GM19099 (cell line): Measurements from ENCODE around the gene ODF2.
A peak's percentile ranks its signal among the peaks of the same experiment; 100 is the strongest.

Experiments
- POLR2A ChIP-seq: IDR thresholded peaks from 3 replicates; pipeline ENCODE4 v1.6.1; 2011; ENCODE audit warnings: low read depth; ENCODE audit not compliant: insufficient read length; ENCODE audit errors: extremely low read depth

ODF2 gene

GRCh38 chr9:128455849-128456612, at the start of gene ODF2:
ODF2 (plus strand) TSS chr9:128456006; CDS start chr9:128456092, 86 bp downstream.
- TF ChIP-seq POLR2A = peak; percentile 87

DNA sequence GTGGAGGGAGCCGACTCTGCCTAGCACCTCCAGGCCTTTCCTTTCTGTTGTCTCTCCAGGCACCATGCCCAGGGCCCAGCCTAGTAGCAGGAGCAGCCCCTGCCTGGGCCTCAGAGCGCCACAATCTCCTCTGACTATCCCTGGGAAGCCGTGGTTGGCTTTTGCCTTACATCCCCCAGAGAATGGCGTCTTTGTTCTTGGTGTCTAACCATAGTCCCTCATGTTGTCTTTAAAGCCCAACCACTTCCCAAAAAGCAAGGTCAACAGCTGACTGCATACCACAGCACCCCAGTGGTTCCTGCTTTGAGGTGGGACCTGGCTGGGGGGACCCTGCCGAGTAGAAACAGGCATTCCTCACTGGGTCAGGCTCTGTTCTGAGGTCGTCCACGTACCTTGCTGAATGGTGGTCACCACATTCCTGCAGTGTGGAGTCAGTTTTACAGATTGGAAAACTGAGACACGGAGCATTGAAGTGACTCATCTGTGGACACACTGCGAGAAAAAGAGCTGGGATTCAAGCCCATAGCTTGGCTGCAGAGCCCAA, 48.9 kb upstream of the ODF2 start:
- no peak for TF ChIP-seq POLR2A

DNA sequence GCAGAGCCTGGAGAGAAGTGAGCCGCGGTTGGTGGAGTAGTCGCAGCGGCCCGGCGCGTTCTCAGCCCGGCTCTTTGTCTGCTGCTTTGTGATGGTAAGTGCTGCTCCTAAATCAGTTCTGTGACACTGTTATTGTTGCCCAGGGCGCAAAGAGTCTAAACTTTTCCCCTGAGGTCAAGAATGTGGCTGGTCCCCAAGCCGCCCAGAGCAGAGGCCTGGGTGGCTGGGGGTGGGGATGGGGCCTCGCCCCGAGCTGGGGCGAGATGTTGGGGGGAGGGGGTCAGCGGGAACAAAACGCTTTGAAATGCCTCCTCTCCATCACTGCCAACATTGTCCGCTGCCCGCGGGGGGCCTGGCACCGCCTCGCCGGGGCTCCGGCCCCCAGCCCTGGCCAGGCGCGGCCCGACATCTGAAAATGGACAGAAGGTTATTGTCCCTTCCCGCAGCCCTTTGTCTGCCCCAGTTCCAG, 46.8 kb upstream of the ODF2 start:
- no peak for TF ChIP-seq POLR2A

GRCh38 chr9:128409450-128409849, 46.4 kb upstream of the ODF2 start:
- TF ChIP-seq POLR2A = no peak

DNA sequence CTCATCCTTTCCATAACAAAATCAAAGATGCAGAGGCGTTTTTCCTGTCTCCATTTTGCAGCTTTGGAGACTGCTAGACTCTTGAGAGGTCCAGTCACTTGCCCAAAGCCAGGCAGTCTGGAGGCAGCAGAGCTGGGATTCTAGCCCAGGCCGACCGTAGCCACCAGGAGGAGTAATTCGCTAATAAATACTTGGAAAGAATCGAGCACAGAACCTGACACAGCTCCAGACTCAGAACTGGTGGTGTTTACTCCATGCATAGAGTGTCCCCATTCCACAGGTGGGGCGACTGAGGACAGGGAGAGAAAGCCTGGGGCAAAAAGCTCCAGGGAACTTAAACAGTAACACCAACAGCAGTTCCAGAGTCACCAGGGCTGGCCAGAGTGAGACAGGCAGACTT, 45.8 kb upstream of the ODF2 start:
- TF ChIP-seq POLR2A = no peak

- TF ChIP-seq POLR2A = no peak
Observed at GRCh38 chr9:128411364-128412119, 44.3 kb upstream of the ODF2 start.

DNA sequence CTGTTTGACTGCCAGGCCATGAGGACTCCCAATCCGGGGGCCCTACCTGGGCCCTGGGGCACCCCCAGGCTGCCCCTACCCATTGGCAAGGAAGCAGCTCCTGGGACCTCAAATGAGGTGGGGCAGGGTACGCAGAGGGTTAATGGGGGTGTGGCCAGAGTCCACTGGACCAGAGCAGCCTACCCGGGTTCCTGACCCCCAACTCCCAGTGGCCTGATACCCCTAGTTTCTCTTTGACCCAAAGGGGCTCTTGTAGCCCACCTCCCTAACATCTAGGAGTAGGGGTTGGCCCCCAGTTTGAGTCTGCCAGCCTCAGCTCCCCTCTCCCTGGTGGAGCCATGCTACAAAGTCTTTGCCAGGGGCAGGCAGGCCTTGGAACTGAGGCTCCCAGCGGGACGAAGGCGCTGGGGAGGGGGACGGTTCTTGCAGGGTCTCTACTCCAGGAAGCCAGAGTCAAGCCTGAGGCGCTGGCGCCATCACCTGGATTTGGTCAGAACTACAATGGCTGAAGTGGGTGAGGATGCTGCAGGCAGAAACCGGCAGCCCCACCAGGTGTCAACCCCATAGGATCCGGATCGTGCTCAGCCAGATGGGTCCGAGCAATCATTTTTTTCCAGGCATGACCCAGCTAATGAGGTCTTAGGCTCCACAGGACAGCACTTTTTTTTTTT, 43.6 kb upstream of the ODF2 start:
- no peak for TF ChIP-seq POLR2A

GRCh38 chr9:128414461-128414860, 41.3 kb upstream of the ODF2 start:
- no peak for TF ChIP-seq POLR2A

GRCh38 chr9:128415281-128415680, 40.5 kb upstream of the ODF2 start:
- no peak for TF ChIP-seq POLR2A

- no peak for TF ChIP-seq POLR2A
Observed at GRCh38 chr9:128416014-128416413, 39.8 kb upstream of the ODF2 start.

GRCh38 chr9:128416432-128417019, 39.3 kb upstream of the ODF2 start:
- TF ChIP-seq POLR2A = no peak

DNA sequence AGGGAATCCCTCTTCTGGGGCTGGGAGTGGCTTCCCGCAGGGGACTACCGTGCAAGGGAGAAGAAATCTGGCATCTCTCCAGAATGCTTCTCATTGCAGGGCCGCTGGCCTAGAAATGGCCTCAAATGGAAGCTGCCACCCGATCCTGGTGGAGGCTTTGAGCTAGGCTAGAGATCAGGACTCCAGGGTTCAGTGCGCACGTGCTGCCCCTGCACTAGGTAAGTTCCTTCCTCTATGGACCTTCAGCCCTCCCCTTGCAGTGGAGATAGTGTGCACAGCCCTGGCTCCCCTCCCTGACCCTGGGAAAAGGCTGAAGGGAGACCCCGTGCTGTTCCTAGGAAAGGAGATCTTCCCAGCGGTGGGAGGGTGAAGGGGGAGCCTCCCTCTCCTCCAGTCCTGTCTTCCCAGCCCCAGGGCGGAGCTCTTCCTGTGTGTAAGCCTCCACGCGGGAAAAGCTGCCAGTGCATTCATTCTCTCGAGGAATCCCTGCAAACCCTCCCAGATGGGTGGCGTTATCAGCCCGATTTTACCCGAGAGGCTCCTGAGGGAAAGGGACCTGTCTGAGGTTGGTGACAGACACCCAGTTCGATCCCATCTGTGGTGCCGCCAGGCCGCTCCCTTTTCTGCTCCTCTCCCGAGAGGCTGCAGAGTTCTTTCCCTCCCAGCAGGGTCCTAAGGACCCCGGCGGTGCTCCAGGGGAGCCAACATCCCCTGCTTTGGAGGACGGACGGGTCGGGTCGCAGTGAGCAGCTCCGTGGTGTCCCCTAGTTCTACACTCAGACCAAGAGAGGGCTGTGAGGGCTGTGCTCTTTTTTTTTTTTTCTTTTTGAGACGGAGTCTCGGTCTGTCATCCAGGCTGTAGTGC, 36.5 kb upstream of the ODF2 start:
- no peak for TF ChIP-seq POLR2A

- no peak for TF ChIP-seq POLR2A
Observed at GRCh38 chr9:128420060-128420650, 35.7 kb upstream of the ODF2 start.
